Adipocyte (in vitro differentiated cells): ENCODE measurements around the gene FBXL4.

Source experiments
- DNase-seq: peaks from one replicate; pipeline ENCODE4 v3.0.0-alpha.2; 2015; ENCODE audit warnings: low read depth
- H3K27me3 ChIP-seq: replicated peaks from 2 replicates; pipeline ENCODE4 v1.7.0; 2013; ENCODE audit warnings: mild to moderate bottlenecking, low read length, moderate library complexity; ENCODE audit not compliant: control insufficient read depth, insufficient read depth
- H3K36me3 ChIP-seq: 2 replicates; pipeline ENCODE4 v1.7.0; 2013; ENCODE audit warnings: low read length, mild to moderate bottlenecking, moderate library complexity; ENCODE audit not compliant: control insufficient read depth, insufficient read depth, severe bottlenecking
- H3K4me1 ChIP-seq: 2 replicates; pipeline ENCODE4 v1.7.0; 2013; ENCODE audit warnings: mild to moderate bottlenecking, low read length, moderate library complexity; ENCODE audit not compliant: control insufficient read depth, insufficient read depth
- H3K4me3 ChIP-seq: 2 replicates; pipeline ENCODE4 v1.7.0; 2013; ENCODE audit warnings: mild to moderate bottlenecking, low read length, moderate library complexity
- H3K9ac ChIP-seq: 2 replicates; pipeline ENCODE4 v1.7.0; 2013; ENCODE audit warnings: mild to moderate bottlenecking, low read length, moderate library complexity
- H3K9me3 ChIP-seq: 2 replicates; pipeline ENCODE4 v1.7.0; 2013; ENCODE audit warnings: mild to moderate bottlenecking, low read length, moderate library complexity; ENCODE audit not compliant: control insufficient read depth

Gene FBXL4

DNA sequence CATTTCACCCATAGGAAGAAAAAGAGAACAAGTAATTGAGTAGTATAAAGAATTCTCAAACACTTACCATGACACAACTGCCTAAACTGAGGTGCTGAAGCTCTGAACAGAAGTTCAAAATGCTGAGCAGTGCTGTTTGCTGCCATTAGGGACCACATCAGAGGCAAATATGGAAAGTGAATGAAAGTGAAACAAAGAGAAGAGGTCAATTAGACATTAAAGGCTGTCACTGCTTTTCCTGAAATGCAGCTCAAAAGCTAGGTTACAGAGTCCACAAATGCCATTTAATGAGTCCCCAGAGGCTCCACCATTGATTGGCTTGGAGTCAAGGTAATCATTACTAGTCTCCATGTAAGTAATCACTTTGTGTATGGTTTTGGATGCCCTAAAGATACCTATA, 67.3 kb downstream of the FBXL4 start:
- H3K36me3 ChIP-seq: peaks cover 10% of the 10 kb centered on the region
- no peaks in the 10 kb centered on the region for H3K27me3 ChIP-seq
- no peak overlapping the region for H3K9ac ChIP-seq
- peaks cover 13% of the 10 kb centered on the region for H3K4me1 ChIP-seq
- H3K9me3 ChIP-seq: no peaks in the 10 kb centered on the region
- no peak overlapping the region for H3K4me3 ChIP-seq
- DNase-seq: no peak

DNA sequence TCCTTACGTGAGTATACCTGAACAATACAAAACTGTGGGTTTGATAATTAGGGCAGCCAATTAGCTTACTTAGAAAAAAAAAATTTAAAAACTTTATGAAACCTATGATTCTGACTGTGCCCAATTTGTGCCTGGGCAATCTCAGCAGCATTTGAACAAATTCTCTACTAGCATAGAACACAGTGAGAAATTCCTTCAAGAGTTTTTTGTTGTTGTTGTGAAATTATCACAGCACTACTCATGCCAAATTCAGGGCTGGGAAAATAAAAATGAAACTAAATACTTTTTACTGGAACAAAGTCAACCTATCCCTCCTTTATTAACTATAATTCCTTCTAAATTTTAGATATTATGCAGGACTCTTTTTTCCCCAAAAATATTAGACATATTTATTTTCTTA, 70.5 kb downstream of the FBXL4 start:
- Histone ChIP-seq H3K27me3 (no peaks in the 10 kb centered on the region), H3K9ac (no peak overlapping the region), H3K9me3 (no peaks in the 10 kb centered on the region), H3K4me3 (peak overlapping the region; percentile 46), H3K4me1 (peaks cover 13% of the 10 kb centered on the region), H3K36me3 (peaks cover 8% of the 10 kb centered on the region)
- peak; percentile 65 for DNase-seq

DNA sequence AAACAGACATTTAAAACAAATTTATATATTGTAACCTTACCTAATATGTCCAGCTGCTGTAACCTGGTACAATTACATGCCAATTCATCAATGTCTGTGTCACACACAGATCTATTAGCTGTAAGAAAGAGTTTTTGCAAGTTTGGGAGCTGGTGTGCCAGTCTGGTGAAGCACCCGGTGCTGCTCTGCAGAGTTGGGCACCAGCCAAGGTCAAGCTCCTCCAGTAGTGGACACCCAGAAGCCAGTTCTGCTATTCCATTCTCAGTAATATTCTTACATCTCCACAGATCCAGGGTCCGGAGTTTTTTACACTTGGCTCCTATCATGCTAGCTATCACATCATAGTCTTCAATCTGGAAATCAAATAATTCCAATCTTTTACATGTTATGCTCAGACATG, 72.4 kb downstream of the FBXL4 start:
- peaks cover 7% of the 10 kb centered on the region for H3K36me3 ChIP-seq
- H3K9me3 ChIP-seq: no peaks in the 10 kb centered on the region
- H3K27me3 ChIP-seq: no peaks in the 10 kb centered on the region
- no peak overlapping the region for H3K4me3 ChIP-seq
- peaks cover 20% of the 10 kb centered on the region for H3K4me1 ChIP-seq
- no peak overlapping the region for H3K9ac ChIP-seq
- DNase-seq: no peak

DNA sequence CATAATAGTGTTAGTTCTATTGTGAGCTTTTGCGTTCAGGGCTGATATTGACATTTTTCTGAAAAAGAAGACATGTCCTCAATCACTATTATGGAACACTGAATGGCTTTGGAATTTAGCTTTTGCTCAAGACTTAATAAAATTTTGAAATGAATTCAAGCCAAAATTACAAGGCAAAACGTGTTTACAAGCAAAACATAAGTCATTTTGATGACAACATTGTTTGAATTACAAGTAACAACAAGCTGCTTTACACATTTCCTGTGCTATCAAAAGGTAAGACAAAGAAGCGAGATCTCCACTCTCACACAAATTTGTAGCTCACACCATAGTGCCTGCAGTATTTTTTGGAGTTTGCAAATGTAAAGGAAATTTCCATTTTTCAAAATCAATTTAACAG, 75.9 kb downstream of the FBXL4 start:
- Histone ChIP-seq H3K27me3 (no peaks in the 10 kb centered on the region), H3K36me3 (no peaks in the 10 kb centered on the region), H3K9me3 (no peaks in the 10 kb centered on the region), H3K4me1 (peaks cover 8% of the 10 kb centered on the region), H3K4me3 (no peak overlapping the region), H3K9ac (no peak overlapping the region)
- DNase-seq: no peak

DNA sequence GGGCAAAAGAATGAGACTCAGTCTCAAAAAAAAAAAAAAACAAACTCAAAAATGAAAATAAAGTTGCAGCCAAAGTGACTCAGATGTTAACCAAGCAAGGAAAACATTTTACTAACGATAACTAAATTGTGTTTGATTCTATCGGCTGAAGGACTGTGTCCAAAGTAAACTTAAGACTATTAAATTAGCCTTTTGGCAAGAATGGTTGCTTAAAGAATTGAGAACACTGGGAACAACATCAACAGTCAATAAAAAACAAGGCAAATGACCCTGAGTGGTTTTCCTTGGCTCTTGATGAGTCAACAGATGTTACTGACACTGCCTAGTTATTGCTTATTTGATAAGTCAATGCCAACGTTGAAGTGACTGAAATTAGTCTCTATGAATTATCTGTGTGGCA, 76.7 kb downstream of the FBXL4 start:
- peak; percentile 73 for DNase-seq
- H3K27me3 ChIP-seq: no peaks in the 10 kb centered on the region
- H3K4me3 ChIP-seq: no peak overlapping the region
- no peaks in the 10 kb centered on the region for H3K9me3 ChIP-seq
- no peaks in the 10 kb centered on the region for H3K36me3 ChIP-seq
- H3K4me1 ChIP-seq: peaks cover 7% of the 10 kb centered on the region
- H3K9ac ChIP-seq: no peak overlapping the region

DNA sequence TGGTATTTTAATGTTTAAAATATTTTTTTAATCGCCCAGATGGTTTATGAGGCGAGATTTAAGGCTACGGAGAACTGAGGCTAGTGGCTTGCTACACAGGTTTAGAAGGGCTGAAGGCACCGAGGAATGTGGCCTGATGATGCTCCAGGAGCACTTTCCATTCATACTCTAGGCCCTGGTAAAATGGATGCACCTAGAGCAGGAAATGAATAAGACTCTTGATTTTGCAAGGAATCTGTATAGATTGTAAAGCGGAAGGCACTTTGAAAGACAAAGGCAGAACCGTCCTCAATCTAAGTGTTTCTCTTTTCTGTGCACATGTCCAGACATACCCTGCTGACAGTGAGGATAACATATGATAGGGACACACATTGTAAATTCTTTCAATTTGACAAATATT, 83.2 kb downstream of the FBXL4 start:
- H3K36me3 ChIP-seq: peaks cover 4% of the 10 kb centered on the region
- H3K4me3 ChIP-seq: no peak overlapping the region
- H3K9me3 ChIP-seq: no peaks in the 10 kb centered on the region

DNA sequence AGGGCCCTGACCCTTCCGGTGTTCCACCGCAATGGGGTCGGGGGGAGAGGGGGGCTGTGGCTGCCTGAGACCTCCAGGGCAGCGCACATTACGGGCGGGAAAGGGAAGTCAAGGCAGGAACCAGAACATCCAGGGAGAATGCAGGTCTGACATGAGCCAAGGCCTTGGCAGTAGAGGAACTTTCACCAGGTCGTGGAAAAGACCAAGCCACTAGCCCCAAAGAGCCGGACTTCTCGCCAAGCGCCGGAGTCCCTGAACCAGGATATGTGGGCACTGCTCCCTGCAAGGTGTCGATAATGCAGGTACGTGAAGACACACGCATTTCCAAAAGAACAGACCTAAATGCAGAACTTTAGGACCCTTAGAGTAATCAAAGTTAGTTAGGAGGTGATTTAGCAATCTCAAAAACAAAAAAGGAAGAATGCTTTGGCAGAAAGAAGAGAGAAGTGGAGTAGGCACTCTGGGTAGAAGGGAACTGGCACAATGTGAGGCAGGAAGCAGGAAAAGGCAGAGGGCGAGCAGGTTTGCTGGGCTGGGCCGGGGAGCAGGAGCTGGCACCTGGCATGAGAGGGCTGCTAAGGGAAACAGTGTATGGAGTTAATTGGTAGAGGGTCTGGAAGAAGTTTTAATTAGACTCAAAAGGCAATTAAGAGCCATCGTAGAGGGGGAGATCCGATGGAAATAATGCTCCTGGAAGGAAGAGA, 99.1 kb downstream of the FBXL4 start:
- peaks cover 54% of the 10 kb centered on the region for H3K27me3 ChIP-seq
- H3K4me1 ChIP-seq: peaks cover 10% of the 10 kb centered on the region
- H3K36me3 ChIP-seq: no peaks in the 10 kb centered on the region
- H3K4me3 ChIP-seq: peak overlapping the region; percentile 55
- H3K9me3 ChIP-seq: no peaks in the 10 kb centered on the region
- DNase-seq: no peak
- H3K9ac ChIP-seq: no peak overlapping the region

More for the DNA sequence above, 83.2 kb downstream of the FBXL4 start:
- DNase-seq: no peak
- H3K9ac ChIP-seq: no peak overlapping the region
- H3K4me1 ChIP-seq: no peaks in the 10 kb centered on the region
- H3K27me3 ChIP-seq: no peaks in the 10 kb centered on the region

DNA sequence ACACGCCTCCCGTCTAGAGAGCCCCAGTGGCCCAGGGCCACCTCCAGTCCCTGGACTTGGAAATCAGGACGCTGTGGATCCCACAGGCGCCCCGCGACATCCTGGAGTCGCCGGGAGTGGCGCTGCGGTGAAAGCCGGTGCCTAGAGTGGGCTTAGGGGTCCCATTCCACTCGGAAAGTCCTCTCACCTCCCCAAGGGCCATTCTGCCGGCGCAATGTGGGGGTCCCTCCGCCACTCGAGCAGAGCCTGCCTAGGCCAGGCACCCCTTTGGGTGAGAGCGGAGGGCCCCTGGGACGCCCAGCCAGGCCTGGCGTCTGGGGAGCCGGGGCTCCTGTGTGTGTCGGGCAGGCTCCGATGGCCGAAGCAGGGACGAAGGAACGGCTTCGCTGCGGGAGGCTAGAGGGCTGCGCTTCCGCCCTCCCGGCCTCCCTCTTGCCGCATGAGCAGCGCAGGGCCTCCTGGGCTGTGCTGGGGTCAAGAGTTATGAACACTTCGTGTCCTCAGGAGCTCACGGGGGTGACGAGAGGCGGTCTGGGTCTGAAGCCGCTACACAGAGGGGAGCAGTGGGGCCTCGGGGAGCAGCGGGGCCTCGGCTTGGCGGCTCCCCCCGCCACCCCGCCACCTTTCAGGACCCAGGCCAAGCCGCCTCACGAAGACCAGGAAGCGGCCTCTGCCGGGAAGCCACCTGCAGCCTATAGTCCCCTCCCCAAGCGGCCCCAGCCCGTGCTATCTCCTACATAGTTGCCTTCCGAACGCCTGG, 99.8 kb downstream of the FBXL4 start:
- DNase-seq: peak; percentile 22
- Histone ChIP-seq H3K36me3 (no peaks in the 10 kb centered on the region), H3K9me3 (no peaks in the 10 kb centered on the region), H3K27me3 (peaks cover 61% of the 10 kb centered on the region), H3K4me1 (peaks cover 10% of the 10 kb centered on the region), H3K9ac (peak overlapping the region; percentile 32), H3K4me3 (peak overlapping the region; percentile 55)

DNA sequence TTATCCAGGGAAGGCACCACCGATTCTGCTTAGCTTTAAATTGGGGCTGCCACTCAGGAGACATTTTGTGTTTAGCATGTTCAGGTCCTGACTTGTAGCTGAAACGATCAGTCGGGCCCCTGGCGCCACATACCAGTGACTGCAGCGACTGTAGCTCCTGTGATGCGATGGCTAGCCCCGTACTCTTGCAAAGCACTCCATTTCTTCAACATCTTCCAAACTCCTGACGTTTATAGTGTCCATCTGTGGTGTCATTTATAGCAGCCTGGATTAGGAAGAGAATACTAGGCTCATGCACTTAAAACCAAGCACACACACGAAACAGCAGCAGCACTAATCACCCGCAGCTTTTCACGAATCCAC, 100.3 kb downstream of the FBXL4 start:
- Histone ChIP-seq H3K9ac (peak overlapping the region; percentile 32), H3K27me3 (peaks cover 67% of the 10 kb centered on the region), H3K4me1 (peaks cover 10% of the 10 kb centered on the region), H3K9me3 (no peaks in the 10 kb centered on the region), H3K4me3 (peak overlapping the region; percentile 55), H3K36me3 (no peaks in the 10 kb centered on the region)
- DNase-seq: no peak

DNA sequence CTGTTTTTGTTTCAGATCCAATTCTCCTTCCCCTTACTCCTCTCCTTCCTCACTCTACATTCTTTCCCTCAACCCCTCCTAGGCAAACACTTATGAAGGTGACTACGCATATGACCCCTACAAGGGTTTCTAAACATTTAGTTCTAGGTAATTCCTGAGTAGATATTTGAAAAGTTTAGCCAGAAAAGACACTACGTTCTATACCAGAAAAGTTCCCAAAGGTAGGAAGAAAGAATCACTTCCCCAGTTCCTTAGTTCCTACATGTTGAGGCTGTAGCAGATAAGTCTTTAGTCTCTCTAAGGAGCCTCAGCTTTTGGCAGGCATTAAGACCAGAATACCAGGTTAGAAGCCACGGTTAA, 101.7 kb downstream of the FBXL4 start:
- Histone ChIP-seq H3K4me3 (no peak overlapping the region), H3K4me1 (peaks cover 10% of the 10 kb centered on the region), H3K27me3 (peaks cover 79% of the 10 kb centered on the region), H3K9me3 (no peaks in the 10 kb centered on the region), H3K36me3 (no peaks in the 10 kb centered on the region), H3K9ac (no peak overlapping the region)
- DNase-seq: no peak

DNA sequence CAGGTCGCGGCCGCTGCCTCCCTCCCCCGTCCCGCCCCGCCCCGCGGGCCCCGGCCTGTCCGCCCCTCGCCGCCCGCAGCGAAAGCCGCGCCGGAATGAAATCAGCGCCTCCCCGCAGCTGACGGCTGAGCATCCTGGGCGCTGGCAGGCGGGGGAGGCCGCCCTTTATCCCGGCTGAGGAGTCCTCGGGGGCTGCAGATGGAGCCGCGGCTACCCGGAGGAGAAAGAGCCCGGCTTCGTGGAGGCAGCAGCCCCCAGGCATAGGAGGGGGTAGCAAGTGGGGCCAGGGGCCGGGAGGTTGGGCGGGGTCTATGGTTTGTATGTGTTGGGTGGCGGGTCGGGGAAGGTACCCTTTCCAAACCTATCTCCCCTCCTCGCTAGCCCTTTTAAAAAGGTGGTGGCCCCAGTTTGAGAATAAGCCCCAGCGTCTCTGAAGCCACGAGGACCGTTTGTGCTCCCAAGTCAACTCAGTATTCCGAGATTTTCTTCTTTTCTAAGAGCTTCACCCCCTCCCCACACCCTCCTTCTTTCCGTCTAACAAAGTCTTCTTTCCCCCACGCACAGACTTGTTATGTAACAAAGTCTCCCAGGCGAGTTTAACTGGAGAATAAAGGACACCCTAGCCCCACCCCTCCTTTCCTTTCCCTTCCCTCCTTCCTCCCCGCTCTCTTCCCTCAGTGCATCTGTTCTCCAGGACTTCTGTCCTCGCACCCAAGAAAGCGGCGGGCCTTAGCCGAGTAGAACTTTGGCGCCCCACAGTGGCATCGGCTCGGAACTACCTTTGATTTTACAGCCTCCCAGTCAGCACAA, 102.3 kb downstream of the FBXL4 start:
- Histone ChIP-seq H3K4me3 (no peak overlapping the region), H3K9ac (no peak overlapping the region), H3K27me3 (peaks cover 81% of the 10 kb centered on the region), H3K9me3 (no peaks in the 10 kb centered on the region), H3K4me1 (peaks cover 10% of the 10 kb centered on the region), H3K36me3 (no peaks in the 10 kb centered on the region)
- peak; percentile 90 for DNase-seq
